HG03045 (cell line): ENCODE results near the gene ETV2.
"Not testable (repeated sequence)": the region's sequence is repeated elsewhere in the genome, so short reads cannot be mapped to it uniquely, and the experiment has no call there.

ENCODE experiments used
- ATAC-seq: cut with Tn5 transposase; IDR thresholded peaks from one replicate; pipeline ENCODE4 v1.9.1; 2021; ENCODE audit warnings: mild to moderate bottlenecking, moderate library complexity; ENCODE audit not compliant: unreplicated experiment

ETV2 gene

DNA sequence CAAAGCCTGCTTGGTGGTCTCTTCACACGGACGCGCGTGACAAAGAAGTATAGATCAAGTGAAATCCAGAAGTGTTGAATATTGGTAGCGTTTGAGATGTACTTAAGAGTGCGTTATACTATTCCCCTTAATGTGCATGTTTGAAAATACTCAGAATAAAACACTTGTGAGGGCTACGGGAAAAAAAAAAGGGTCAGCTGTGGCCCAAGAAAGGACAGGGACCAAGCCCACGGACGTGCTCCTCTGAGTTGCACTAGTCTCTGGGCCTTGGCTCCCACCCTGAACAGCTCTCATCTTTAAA lies 13.3 kb upstream of the ETV2 start:
- ATAC-seq: no peak

- ATAC-seq: peak; percentile 96
Observed at GRCh38 chr19:35628565-35629331, 12.8 kb upstream of the ETV2 start, which contains the start of gene RBM42. Gene RBM42 (plus strand): TSS chr19:35629036. CDS start chr19:35629154, 118 bp downstream.

DNA sequence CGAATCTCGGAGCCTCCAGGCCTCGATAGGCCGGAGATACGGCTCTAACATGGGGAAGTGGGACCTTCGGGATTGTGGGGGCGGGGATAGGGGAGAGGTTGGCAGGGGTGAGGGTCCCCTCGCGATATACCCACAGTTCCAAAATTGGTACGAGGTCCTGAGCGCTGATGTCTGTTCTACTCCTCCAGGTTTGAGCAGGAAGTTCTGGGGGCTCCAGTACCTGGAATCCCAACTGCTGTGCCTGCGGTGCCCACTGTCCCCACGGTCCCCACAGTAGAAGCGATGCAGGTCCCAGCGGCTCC lies 12.3 kb upstream of the ETV2 start:
- no peak for ATAC-seq

- ATAC-seq: no peak
Observed at GRCh38 chr19:35633727-35634440, 7.7 kb upstream of the ETV2 start.

DNA sequence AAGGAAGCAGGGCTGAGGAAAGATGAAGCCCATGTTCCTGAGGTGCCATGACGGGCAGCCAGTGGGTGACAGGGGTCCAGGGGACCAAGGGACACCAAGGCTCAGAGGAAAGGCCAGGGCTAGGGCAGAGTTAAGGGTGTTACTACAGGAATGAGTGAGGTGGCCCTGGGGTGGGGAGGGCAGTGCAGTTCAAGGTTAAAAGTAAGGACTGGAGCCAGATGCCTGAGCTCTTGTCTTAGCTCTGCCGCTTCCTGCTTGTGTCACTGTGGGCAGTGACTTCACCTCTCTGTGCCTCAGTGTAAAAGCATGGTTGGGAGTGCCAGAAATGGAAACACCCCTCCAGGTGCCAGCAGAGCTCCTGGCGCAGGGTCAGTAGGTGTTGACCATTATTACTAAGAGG lies 4.9 kb upstream of the ETV2 start:
- ATAC-seq: no peak

GRCh38 chr19:35637165-35637564 lies 4.4 kb upstream of the ETV2 start:
- no peak for ATAC-seq

- no peak for ATAC-seq
Observed at GRCh38 chr19:35639321-35639639, 2.3 kb upstream of the ETV2 start.

GRCh38 chr19:35639863-35640262 lies 1.7 kb upstream of the ETV2 start:
- ATAC-seq: no peak

DNA sequence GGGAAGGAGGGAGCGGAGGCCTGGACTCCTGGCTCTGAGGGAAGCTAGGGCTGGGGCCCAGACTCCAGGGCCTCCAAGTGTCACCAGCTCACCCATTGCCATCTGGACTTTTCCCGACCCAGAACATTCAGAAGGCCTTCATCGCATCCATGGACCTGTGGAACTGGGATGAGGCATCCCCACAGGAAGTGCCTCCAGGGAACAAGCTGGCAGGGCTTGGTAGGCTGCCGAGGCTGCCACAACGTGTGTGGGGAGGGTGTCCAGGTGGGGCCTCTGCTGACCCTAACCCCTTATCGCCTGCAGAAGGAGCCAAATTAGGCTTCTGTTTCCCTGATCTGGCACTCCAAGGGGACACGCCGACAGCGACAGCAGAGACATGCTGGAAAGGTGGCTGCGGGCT lies 767 bp downstream of the ETV2 start:
- no peak for ATAC-seq

DNA sequence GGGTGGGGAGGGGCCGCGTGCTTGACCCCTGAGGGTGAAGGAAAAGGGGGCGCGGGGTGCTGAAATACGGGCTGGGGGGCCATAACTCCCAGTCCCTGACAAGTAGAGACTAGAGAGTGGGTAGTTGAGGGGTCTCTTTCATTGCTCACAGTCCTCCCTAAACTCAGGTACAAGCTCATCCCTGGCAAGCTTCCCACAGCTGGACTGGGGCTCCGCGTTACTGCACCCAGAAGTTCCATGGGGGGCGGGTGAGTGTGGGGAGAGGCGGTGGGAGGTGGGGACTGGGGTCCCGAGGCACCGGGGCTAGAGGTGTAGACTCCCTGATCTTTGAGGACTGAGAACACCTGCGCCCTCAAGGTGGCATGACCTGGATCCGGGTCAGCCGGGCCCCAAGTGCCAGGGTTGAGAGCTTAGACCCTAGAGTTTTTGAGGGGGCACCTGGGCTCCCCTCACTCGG lies 1.3 kb downstream of the ETV2 start:
- ATAC-seq: no peak

DNA sequence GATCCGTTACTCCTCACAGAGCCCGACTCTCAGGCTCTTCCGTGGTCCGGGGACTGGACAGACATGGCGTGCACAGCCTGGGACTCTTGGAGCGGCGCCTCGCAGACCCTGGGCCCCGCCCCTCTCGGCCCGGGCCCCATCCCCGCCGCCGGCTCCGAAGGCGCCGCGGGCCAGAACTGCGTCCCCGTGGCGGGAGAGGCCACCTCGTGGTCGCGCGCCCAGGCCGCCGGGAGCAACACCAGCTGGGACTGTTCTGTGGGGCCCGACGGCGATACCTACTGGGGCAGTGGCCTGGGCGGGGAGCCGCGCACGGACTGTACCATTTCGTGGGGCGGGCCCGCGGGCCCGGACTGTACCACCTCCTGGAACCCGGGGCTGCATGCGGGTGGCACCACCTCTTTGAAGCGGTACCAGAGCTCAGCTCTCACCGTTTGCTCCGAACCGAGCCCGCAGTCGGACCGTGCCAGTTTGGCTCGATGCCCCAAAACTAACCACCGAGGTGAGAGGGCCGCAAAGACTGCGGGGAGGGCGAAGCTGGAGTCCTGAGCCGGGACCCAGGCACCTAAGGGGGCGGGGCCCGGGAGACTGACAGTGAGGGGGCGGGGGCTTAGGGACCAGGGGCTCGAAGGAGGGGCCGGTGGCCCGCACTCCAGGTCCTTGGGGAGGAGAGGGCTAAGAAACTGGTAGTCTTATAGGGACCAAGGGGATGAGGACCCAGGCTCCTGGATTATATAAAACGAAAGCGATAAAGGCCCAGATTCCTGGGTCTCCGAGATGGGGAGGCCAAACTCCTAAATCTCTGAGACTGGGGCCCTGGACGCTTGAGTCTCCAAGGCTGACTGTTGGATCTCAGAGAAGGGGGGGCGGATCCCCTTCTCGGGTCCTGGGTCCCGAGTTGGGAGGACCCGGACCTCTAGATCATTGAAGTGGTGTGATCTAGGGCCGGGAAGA lies 2.0 kb downstream of the ETV2 start:
- peak; percentile 39 for ATAC-seq

DNA sequence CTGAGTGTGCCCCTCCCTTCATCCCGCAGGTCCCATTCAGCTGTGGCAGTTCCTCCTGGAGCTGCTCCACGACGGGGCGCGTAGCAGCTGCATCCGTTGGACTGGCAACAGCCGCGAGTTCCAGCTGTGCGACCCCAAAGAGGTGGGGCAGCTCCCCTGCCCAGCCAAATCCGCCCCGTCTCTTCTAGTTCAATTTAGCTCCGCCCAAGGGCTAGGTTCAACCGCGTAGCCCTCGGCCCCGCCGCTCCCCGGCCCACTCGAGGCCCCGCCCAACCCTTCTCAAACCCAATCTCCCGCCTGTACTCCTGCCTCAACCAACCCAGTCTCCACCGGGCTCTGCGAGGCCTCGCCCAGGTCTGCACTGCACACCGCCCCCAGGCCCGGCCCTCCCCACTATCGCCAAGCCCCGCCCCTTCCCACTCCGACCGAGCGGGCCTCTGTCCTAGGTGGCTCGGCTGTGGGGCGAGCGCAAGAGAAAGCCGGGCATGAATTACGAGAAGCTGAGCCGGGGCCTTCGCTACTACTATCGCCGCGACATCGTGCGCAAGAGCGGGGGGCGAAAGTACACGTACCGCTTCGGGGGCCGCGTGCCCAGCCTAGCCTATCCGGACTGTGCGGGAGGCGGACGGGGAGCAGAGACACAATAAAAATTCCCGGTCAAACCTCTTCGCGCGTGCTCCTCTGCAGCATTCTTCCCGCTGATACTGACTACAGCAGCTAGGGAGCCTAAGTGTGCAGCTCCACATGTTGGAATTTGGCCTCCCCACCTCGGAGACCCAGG lies 2.9 kb downstream of the ETV2 start:
- ATAC-seq: peak; percentile 66

- no peak for ATAC-seq
Observed at GRCh38 chr19:35644987-35645679, 3.6 kb downstream of the ETV2 start.

DNA sequence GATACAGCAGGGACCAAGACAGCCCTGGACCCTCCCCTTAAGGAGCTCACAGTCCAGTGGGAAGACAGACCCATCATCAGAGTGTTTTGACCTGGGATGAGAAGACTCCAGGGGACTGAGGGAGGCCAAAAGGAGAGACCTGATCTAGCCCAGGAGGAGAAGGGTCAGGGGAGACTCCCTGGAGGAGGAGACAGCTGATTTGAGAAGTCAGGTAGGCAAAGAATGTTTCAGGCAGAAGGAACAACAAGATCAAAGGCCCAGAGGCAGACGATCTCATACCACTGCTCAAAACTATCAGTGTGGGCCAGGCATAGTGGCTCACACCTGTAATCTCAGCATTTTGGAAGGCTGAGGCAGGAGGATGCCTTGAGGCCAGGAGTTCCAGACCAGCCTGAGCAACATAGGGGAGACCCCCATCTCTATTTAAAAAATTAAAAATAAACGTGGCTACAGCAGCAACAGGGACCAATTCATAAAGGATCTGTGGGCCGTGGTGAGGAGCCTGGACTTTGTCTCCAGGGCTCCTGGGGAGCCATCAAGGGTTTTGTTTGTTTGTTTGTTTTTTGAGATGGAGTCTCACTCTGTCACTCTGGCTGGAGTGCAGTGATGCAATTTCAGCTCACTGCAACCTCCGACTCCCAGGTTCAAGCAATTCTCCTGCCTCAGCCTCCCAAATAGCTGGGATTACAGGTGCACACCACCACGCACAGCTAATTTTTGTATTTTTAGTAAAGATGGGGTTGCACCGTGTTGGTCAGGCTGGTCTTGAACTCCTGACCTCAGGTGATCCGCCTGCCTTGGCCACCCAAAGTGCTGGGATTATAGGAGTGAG lies 4.4 kb downstream of the ETV2 start:
- ATAC-seq: no peak

GRCh38 chr19:35648017-35648961 lies 6.7 kb downstream of the ETV2 start, which contains the start of gene COX6B1:
Gene COX6B1 (plus strand): TSS chr19:35648323. CDS start chr19:35651244, 2,921 bp downstream.
- ATAC-seq: peak; percentile 56

DNA sequence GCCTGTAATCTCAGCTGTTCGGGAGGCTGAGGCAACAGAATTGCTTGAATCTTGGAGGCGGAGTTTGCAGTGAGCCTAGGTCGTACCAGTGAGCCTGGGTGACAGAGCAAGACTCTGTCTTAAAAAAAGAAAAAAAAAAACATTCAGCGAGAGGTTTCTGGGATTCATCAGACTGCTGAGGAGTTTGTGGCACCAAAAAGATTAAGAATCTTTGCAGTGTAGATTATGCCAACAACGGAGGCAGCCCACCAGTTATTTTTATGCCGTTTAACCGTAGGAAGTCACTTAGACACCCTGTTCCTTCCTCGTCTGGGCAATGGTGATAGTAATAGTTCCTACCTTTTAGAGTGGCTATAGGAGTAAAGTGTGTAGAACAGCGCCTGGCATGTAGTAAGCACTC lies 9.0 kb downstream of the ETV2 start:
- no peak for ATAC-seq

GRCh38 chr19:35654828-35655227 lies 13.3 kb downstream of the ETV2 start:
- ATAC-seq: not testable (repeated sequence)

DNA sequence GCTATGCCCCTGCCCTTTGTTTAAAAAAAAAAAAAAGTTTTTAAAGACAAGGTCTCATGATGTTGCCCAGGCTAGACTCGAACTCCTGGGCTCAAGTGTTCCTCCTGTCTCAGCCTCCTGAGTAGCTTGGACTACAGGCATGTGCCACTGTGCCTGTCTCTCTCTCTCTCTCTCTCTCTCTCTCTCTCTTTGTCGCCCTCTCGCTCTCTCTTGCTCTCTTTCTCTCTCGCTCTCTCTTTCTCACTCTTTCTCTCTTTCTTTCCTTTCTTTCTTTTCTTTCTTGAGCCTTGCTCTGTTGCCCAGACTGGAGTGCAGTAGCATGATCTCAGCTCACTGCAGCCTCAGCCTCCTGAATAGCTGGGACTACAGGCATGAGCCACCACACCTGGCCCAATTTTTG lies 14.1 kb downstream of the ETV2 start:
- no peak for ATAC-seq
